ENCODE data around the gene AFTPH. TPM values are rescaled to one million over a fixed set of nuclear protein-coding genes. Genes with fewer than 3 reads are reported as not detected.

Gene AFTPH
- total RNA-seq, 5 donors from 2014 or later (not counting 1 experiment from before 2014, with no cell fraction given) = 33.4 to 42.5 (median 37.9) TPM

GRCh38 chr2:64479259-64480117 lies 44.6 kb upstream of the AFTPH start:
- Mint-ChIP-seq H3K27ac (no peak overlapping the region), H3K9me3 (no peaks in the 10 kb centered on the region), H3K27me3 (no peaks in the 10 kb centered on the region), H3K4me3 (no peak overlapping the region), H3K36me3 (no peaks in the 10 kb centered on the region), H3K4me1 (peaks cover 2 to 13% (median 4%) of the 10 kb centered on the region in 3 donors)
- H3K36me3 ChIP-seq (ENCODE audit: control insufficient read depth in 2 of 2, extremely low read depth in 1 of 2, insufficient read depth in 1 of 2, low read length in 1 of 2) = no peaks in the 10 kb centered on the region
- ChIA-PET POLR2A (interaction anchor here in 1 of 2 donors (0.6 kb wide), 1 partner anchor 323 kb away, joined by 3 read pairs; no protein-coding TSS in a partner anchor), CTCF (interaction anchor here (0.8 to 1.2 kb wide), 5 partner anchors 9 to 152 kb away, joined by 3 to 6 read pairs (median 4); no protein-coding TSS in a partner anchor)
- no peak overlapping the region for H3K27ac ChIP-seq (ENCODE audit: low read length)
- H3K4me3 ChIP-seq (ENCODE audit: control insufficient read depth in 1 of 2, extremely low read depth in 1 of 2, low read length in 1 of 2) = no peak overlapping the region
- ATAC-seq (replicated peaks in 1 of 4) = no peak
- no peak for DNase-seq
- H3K4me1 ChIP-seq (ENCODE audit: control insufficient read depth in 1 of 2, extremely low read depth in 1 of 2, insufficient read depth in 2 of 2, low read length in 2 of 2) = peaks cover 0 to 5% of the 10 kb centered on the region in 2 experiments
- 100% methylated on average over 5 of the region's 10 CpGs for WGBS (ENCODE audit: insufficient coverage)
- no peaks in the 10 kb centered on the region for H3K27me3 ChIP-seq (replicated peaks in 1 of 2; ENCODE audit: control insufficient read depth in 2 of 2, extremely low read depth in 1 of 2, insufficient read depth in 2 of 2, low read length in 1 of 2)
- no peaks in the 10 kb centered on the region for H3K9me3 ChIP-seq

GRCh38 chr2:64481665-64482064 lies 42.5 kb upstream of the AFTPH start:
- ATAC-seq (replicated peaks in 1 of 4) (no peak), DNase-seq (no peak)
- Mint-ChIP-seq H3K4me3 (no peak overlapping the region), H3K9me3 (no peaks in the 10 kb centered on the region), H3K27ac (no peak overlapping the region), H3K4me1 (peaks cover 2 to 11% (median 4%) of the 10 kb centered on the region in 3 donors), H3K27me3 (peaks cover under 1 to 1% of the 10 kb centered on the region in 2 donors), H3K36me3 (no peaks in the 10 kb centered on the region)
- Histone ChIP-seq H3K36me3 (ENCODE audit: control insufficient read depth in 2 of 2, extremely low read depth in 1 of 2, insufficient read depth in 1 of 2, low read length in 1 of 2) (no peaks in the 10 kb centered on the region), H3K4me3 (ENCODE audit: control insufficient read depth in 1 of 2, extremely low read depth in 1 of 2, low read length in 1 of 2) (no peak overlapping the region), H3K27me3 (replicated peaks in 1 of 2; ENCODE audit: control insufficient read depth in 2 of 2, extremely low read depth in 1 of 2, insufficient read depth in 2 of 2, low read length in 1 of 2) (no peaks in the 10 kb centered on the region), H3K9me3 (no peaks in the 10 kb centered on the region), H3K27ac (ENCODE audit: low read length) (no peak overlapping the region), H3K4me1 (ENCODE audit: control insufficient read depth in 1 of 2, extremely low read depth in 1 of 2, insufficient read depth in 2 of 2, low read length in 2 of 2) (peaks cover 0 to 5% of the 10 kb centered on the region in 2 experiments)
- CTCF ChIA-PET = interaction anchor here (0.7 to 0.8 kb wide), 3 partner anchors 28 to 628 kb away, joined by 3 read pairs; no protein-coding TSS in a partner anchor
- 51% methylated on average over 4 of the region's 5 CpGs for WGBS (ENCODE audit: insufficient coverage)
- POLR2A ChIA-PET = interaction anchor here (0.6 kb wide), 2 partner anchors 80 to 143 kb away, joined by 3 to 4 read pairs; no protein-coding TSS in a partner anchor

GRCh38 chr2:64482243-64482642 lies 41.9 kb upstream of the AFTPH start:
- Mint-ChIP-seq H3K27ac (no peak overlapping the region), H3K4me1 (peaks cover 2 to 11% (median 4%) of the 10 kb centered on the region in 3 donors), H3K9me3 (no peaks in the 10 kb centered on the region), H3K36me3 (no peaks in the 10 kb centered on the region), H3K4me3 (no peak overlapping the region), H3K27me3 (peaks cover 1 to 5% of the 10 kb centered on the region in 2 donors)
- Histone ChIP-seq H3K27me3 (replicated peaks in 1 of 2; ENCODE audit: control insufficient read depth in 2 of 2, extremely low read depth in 1 of 2, insufficient read depth in 2 of 2, low read length in 1 of 2) (peaks cover 0 to under 1% of the 10 kb centered on the region in 2 experiments), H3K27ac (ENCODE audit: low read length) (no peak overlapping the region), H3K4me1 (ENCODE audit: control insufficient read depth in 1 of 2, extremely low read depth in 1 of 2, insufficient read depth in 2 of 2, low read length in 2 of 2) (peaks cover 0 to 5% of the 10 kb centered on the region in 2 experiments), H3K4me3 (ENCODE audit: control insufficient read depth in 1 of 2, extremely low read depth in 1 of 2, low read length in 1 of 2) (no peak overlapping the region), H3K9me3 (no peaks in the 10 kb centered on the region), H3K36me3 (ENCODE audit: control insufficient read depth in 2 of 2, extremely low read depth in 1 of 2, insufficient read depth in 1 of 2, low read length in 1 of 2) (no peaks in the 10 kb centered on the region)
- POLR2A ChIA-PET = interaction anchor here in 1 of 2 donors (0.6 kb wide), 1 partner anchor 79 kb away, joined by 3 read pairs; no protein-coding TSS in a partner anchor
- ATAC-seq (replicated peaks in 1 of 4) = no peak
- DNase-seq = no peak
- WGBS (ENCODE audit: insufficient coverage) = 60% methylated on average over 1 of the region's 1 CpG
- CTCF ChIA-PET = interaction anchor here (0.6 to 0.8 kb wide), 3 partner anchors 29 to 629 kb away, joined by 3 read pairs; no protein-coding TSS in a partner anchor

DNA sequence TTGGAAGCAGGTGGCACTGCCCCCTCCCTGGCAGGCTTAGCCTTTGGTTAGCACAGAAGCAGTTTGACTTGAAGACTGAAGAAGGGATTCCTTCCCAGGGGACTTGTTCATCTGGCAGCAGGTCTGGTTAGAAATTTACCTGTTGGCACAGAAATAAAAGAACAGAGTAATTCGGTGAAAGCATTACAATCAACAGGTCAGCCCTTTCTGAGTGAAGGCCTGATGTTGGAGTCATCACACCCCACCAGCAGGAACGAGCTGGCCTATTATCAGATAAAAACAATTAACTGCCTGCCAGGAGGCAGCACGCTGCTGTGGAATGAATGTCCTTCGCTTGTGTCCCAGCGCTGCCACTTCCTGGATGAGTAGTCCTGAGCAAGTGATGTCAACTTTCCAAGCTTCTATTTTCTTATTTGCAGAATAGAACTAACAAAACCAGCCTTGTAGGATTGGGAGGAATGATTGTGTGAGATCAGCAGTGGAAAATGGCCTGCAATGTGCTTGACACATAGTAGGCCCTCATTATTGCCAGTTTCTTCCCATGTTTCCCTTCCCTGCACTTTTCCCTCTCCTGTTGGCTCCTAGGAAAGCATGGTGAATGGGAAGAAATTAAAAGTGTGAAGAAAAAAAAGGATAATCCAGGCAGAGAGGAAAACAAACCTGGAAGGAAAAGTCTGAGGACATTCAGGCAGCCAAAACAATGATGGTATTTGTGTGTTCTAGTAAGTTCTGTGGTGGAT lies 41.2 kb upstream of the AFTPH start:
- ChIA-PET CTCF (interaction anchor here in 1 of 2 donors (0.9 kb wide), 1 partner anchor 433 kb away, joined by 3 read pairs; no protein-coding TSS in a partner anchor), POLR2A (no interaction called here)
- Mint-ChIP-seq H3K27me3 (peaks cover 1 to 5% of the 10 kb centered on the region in 2 donors), H3K4me3 (no peak overlapping the region), H3K27ac (no peak overlapping the region), H3K9me3 (no peaks in the 10 kb centered on the region), H3K36me3 (no peaks in the 10 kb centered on the region), H3K4me1 (peaks cover 2 to 11% (median 4%) of the 10 kb centered on the region in 3 donors)
- peaks cover 0 to 5% of the 10 kb centered on the region in 2 experiments for H3K4me1 ChIP-seq (ENCODE audit: control insufficient read depth in 1 of 2, extremely low read depth in 1 of 2, insufficient read depth in 2 of 2, low read length in 2 of 2)
- DNase-seq = no peak
- no peak overlapping the region for H3K27ac ChIP-seq (ENCODE audit: low read length)
- H3K27me3 ChIP-seq (replicated peaks in 1 of 2; ENCODE audit: control insufficient read depth in 2 of 2, extremely low read depth in 1 of 2, insufficient read depth in 2 of 2, low read length in 1 of 2) = peaks cover 0 to 6% of the 10 kb centered on the region in 2 experiments
- H3K36me3 ChIP-seq (ENCODE audit: control insufficient read depth in 2 of 2, extremely low read depth in 1 of 2, insufficient read depth in 1 of 2, low read length in 1 of 2) = no peaks in the 10 kb centered on the region
- WGBS (ENCODE audit: insufficient coverage) = 66% methylated on average over 3 of the region's 5 CpGs
- H3K9me3 ChIP-seq = no peaks in the 10 kb centered on the region
- no peak for ATAC-seq (replicated peaks in 1 of 4)
- no peak overlapping the region for H3K4me3 ChIP-seq (ENCODE audit: control insufficient read depth in 1 of 2, extremely low read depth in 1 of 2, low read length in 1 of 2)

- H3K27me3 Mint-ChIP-seq = peaks cover 1 to 5% of the 10 kb centered on the region in 2 donors
- CTCF ChIA-PET = interaction anchor here (0.5 to 5.7 kb wide), 7 partner anchors 8 to 436 kb away, joined by 3 to 62 read pairs (median 5); no protein-coding TSS in a partner anchor
- H3K27me3 ChIP-seq (replicated peaks in 1 of 2; ENCODE audit: control insufficient read depth in 2 of 2, extremely low read depth in 1 of 2, insufficient read depth in 2 of 2, low read length in 1 of 2) = peaks cover 0 to 10% of the 10 kb centered on the region in 2 experiments
- peaks cover 9 to 15% (median 13%) of the 10 kb centered on the region in 3 donors for H3K4me1 Mint-ChIP-seq
- H3K36me3 Mint-ChIP-seq = no peaks in the 10 kb centered on the region
- H3K4me1 ChIP-seq (ENCODE audit: control insufficient read depth in 1 of 2, extremely low read depth in 1 of 2, insufficient read depth in 2 of 2, low read length in 2 of 2) = peaks cover 4 to 15% of the 10 kb centered on the region in 2 experiments
- no peaks in the 10 kb centered on the region for H3K9me3 ChIP-seq
- H3K27ac ChIP-seq (ENCODE audit: low read length) = no peak overlapping the region
- ATAC-seq (replicated peaks in 1 of 4) = no peak
- no peak overlapping the region for H3K4me3 ChIP-seq (ENCODE audit: control insufficient read depth in 1 of 2, extremely low read depth in 1 of 2, low read length in 1 of 2)
- H3K27ac Mint-ChIP-seq = no peak overlapping the region
- no CpG with 5 or more reads among the region's 4 CpGs for WGBS (ENCODE audit: insufficient coverage)
- DNase-seq = no peak
- no peaks in the 10 kb centered on the region for H3K9me3 Mint-ChIP-seq
- POLR2A ChIA-PET = interaction anchor here in 1 of 2 donors (0.6 kb wide), 1 partner anchor 299 kb away, joined by 3 read pairs; no protein-coding TSS in a partner anchor
- no peaks in the 10 kb centered on the region for H3K36me3 ChIP-seq (ENCODE audit: control insufficient read depth in 2 of 2, extremely low read depth in 1 of 2, insufficient read depth in 1 of 2, low read length in 1 of 2)
- H3K4me3 Mint-ChIP-seq = no peak overlapping the region
These were observed 38.8 kb upstream of the AFTPH start for GRCh38 chr2:64485331-64485730.

GRCh38 chr2:64485961-64486360 lies 38.2 kb upstream of the AFTPH start:
- ChIA-PET POLR2A (no interaction called here), CTCF (interaction anchor here (0.5 to 5.7 kb wide), 7 partner anchors 154 to 447 kb away, joined by 3 to 62 read pairs (median 4); no protein-coding TSS in a partner anchor)
- no peak for ATAC-seq (replicated peaks in 1 of 4)
- Mint-ChIP-seq H3K27ac (no peak overlapping the region), H3K4me3 (no peak overlapping the region), H3K27me3 (peaks cover 1 to 5% of the 10 kb centered on the region in 2 donors), H3K4me1 (peaks cover 9 to 15% (median 13%) of the 10 kb centered on the region in 3 donors), H3K36me3 (no peaks in the 10 kb centered on the region), H3K9me3 (no peaks in the 10 kb centered on the region)
- 96% methylated on average over 5 of the region's 8 CpGs for WGBS (ENCODE audit: insufficient coverage)
- Histone ChIP-seq H3K9me3 (no peaks in the 10 kb centered on the region), H3K27ac (ENCODE audit: low read length) (no peak overlapping the region), H3K36me3 (ENCODE audit: control insufficient read depth in 2 of 2, extremely low read depth in 1 of 2, insufficient read depth in 1 of 2, low read length in 1 of 2) (no peaks in the 10 kb centered on the region), H3K4me3 (ENCODE audit: control insufficient read depth in 1 of 2, extremely low read depth in 1 of 2, low read length in 1 of 2) (no peak overlapping the region), H3K4me1 (ENCODE audit: control insufficient read depth in 1 of 2, extremely low read depth in 1 of 2, insufficient read depth in 2 of 2, low read length in 2 of 2) (peaks cover 4 to 15% of the 10 kb centered on the region in 2 experiments), H3K27me3 (replicated peaks in 1 of 2; ENCODE audit: control insufficient read depth in 2 of 2, extremely low read depth in 1 of 2, insufficient read depth in 2 of 2, low read length in 1 of 2) (peaks cover 0 to 10% of the 10 kb centered on the region in 2 experiments)
- DNase-seq = no peak

All from T-cell (primary cell).